Measurements from ENCODE around the gene DNAJB2.

- TF ChIP-seq ZNF274 (IDR thresholded peaks at IDR 0.05; ENCODE audit: low read depth, low read length) = no peak
- no peak for TF ChIP-seq SUZ12 (IDR thresholded peaks at IDR 0.05; ENCODE audit: extremely low read depth, insufficient read depth, insufficient read length)
Observed at GRCh38 chr2:219325657-219326315, 46.6 kb downstream of the DNAJB2 start.
